ENCODE results near the gene SIRPD.

DNA sequence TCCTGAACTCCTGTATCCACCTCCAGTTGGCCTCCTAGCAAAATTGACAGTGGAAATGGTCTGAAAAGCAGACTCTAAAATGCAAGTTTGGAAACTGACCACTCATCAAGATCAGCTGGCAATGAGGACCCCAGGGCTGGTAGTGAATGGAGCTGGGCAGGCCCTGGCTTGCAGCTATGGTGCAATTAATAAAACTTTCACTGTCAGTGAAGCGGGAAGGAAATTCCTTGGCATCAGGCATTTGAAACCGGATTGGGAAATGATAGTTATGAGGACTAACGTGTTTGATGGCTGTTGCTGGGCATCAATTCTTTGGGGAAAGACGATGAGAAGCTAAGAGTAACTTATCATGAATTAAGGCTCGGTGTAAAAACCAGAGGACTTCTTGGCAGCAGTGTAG, 43.2 kb upstream of the SIRPD start:
- TF ChIP-seq, protein P1, sequence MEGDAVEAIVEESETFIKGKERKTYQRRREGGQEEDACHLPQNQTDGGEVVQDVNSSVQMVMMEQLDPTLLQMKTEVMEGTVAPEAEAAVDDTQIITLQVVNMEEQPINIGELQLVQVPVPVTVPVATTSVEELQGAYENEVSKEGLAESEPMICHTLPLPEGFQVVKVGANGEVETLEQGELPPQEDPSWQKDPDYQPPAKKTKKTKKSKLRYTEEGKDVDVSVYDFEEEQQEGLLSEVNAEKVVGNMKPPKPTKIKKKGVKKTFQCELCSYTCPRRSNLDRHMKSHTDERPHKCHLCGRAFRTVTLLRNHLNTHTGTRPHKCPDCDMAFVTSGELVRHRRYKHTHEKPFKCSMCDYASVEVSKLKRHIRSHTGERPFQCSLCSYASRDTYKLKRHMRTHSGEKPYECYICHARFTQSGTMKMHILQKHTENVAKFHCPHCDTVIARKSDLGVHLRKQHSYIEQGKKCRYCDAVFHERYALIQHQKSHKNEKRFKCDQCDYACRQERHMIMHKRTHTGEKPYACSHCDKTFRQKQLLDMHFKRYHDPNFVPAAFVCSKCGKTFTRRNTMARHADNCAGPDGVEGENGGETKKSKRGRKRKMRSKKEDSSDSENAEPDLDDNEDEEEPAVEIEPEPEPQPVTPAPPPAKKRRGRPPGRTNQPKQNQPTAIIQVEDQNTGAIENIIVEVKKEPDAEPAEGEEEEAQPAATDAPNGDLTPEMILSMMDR (IDR thresholded peaks at IDR 0.05; ENCODE audit: low read length): no peak
- TF ChIP-seq EZH2 (IDR thresholded peaks at IDR 0.05; ENCODE audit: borderline replicate concordance, low read length): no peak
